Right atrium auricular region (tissue), 2 donors: Measurements from ENCODE around the gene SNED1. TPM values are rescaled to one million over a fixed set of nuclear protein-coding genes. Genes with fewer than 3 reads are reported as not detected.
A peak's percentile ranks its signal among the peaks of the same experiment; 100 is the strongest.

Experiments used
- DNase-seq: peaks from one replicate; pipeline ENCODE4 v3.0.0-alpha.2; 2019; ENCODE audit warnings: low spot score
- H3K27ac ChIP-seq, 2 donors: fragments of 200-600 bp; sonication (generic); 1 replicate in 1 of 2; 2 replicates in 1 of 2; pipeline ENCODE4 v1.5.1; 2016 to 2019
- H3K27me3 ChIP-seq, 2 donors: fragments of 200-600 bp; sonication (generic); one replicate each; pipeline versions ENCODE4 v1.5.1 to v1.6.0; 2017 to 2019
- H3K36me3 ChIP-seq: fragments of 200-600 bp; sonication (generic); one replicate; pipeline ENCODE4 v1.5.1; 2016
- H3K4me1 ChIP-seq, 2 donors: fragments of 200-600 bp; sonication (generic); one replicate each; pipeline versions ENCODE4 v1.5.1 to v1.6.0; 2017 to 2019
- H3K4me3 ChIP-seq, 2 donors: fragments of 200-600 bp; sonication (generic); 1 replicate in 1 of 2; 2 replicates in 1 of 2; pipeline ENCODE4 v1.5.1; 2017 to 2019; ENCODE audit warnings: mild to moderate bottlenecking in 1 of 2, moderate library complexity in 1 of 2
- H3K9me3 ChIP-seq, 2 donors: fragments of 200-600 bp; sonication (generic); one replicate each; pipeline ENCODE4 v1.5.1; 2019
- total RNA-seq, 2 donors: library from RNA; depleted of rRNA; stranded (reverse); fragments of >200 nt; gene quantifications; one replicate each; pipeline ENCODE4 v1.1.0, GENCODE V29; 2016
- TF ChIP-seq, protein P1 (sequence below), 2 donors: fragments of 200-600 bp; sonication (generic); IDR thresholded peaks; one replicate each; pipeline ENCODE4 v1.5.1; 2019; ENCODE audit warnings: antibody characterized with exemption in 2 of 2

SNED1 gene
- total RNA-seq, 2 donors from 2014 or later, result 9.9 to 16.4 TPM

- no peak overlapping the region for H3K27ac ChIP-seq
- no peaks in the 10 kb centered on the region for H3K27me3 ChIP-seq
- H3K36me3 ChIP-seq, result no peaks in the 10 kb centered on the region
- H3K9me3 ChIP-seq, result no peaks in the 10 kb centered on the region
- peak; percentile 56 for DNase-seq
- no peak overlapping the region for H3K4me3 ChIP-seq
- H3K4me1 ChIP-seq, result peaks cover 0 to 23% of the 10 kb centered on the region in 2 donors
- TF ChIP-seq, protein P1, sequence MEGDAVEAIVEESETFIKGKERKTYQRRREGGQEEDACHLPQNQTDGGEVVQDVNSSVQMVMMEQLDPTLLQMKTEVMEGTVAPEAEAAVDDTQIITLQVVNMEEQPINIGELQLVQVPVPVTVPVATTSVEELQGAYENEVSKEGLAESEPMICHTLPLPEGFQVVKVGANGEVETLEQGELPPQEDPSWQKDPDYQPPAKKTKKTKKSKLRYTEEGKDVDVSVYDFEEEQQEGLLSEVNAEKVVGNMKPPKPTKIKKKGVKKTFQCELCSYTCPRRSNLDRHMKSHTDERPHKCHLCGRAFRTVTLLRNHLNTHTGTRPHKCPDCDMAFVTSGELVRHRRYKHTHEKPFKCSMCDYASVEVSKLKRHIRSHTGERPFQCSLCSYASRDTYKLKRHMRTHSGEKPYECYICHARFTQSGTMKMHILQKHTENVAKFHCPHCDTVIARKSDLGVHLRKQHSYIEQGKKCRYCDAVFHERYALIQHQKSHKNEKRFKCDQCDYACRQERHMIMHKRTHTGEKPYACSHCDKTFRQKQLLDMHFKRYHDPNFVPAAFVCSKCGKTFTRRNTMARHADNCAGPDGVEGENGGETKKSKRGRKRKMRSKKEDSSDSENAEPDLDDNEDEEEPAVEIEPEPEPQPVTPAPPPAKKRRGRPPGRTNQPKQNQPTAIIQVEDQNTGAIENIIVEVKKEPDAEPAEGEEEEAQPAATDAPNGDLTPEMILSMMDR (IDR thresholded peaks at IDR 0.05), result no peak
These were observed 42.1 kb upstream of the SNED1 start for GRCh38 chr2:240956171-240956934.

- peak overlapping the region in 1 of 2 donors; percentile 47 for H3K27ac ChIP-seq
- TF ChIP-seq, protein P1 (IDR thresholded peaks at IDR 0.05), result no peak
- H3K4me1 ChIP-seq, result peaks cover 0 to 26% of the 10 kb centered on the region in 2 donors
- H3K36me3 ChIP-seq, result no peaks in the 10 kb centered on the region
- no peaks in the 10 kb centered on the region for H3K9me3 ChIP-seq
- DNase-seq, result peak; percentile 34
- no peaks in the 10 kb centered on the region for H3K27me3 ChIP-seq
- no peak overlapping the region for H3K4me3 ChIP-seq
These were observed 41.3 kb upstream of the SNED1 start for GRCh38 chr2:240956935-240957655.

DNA sequence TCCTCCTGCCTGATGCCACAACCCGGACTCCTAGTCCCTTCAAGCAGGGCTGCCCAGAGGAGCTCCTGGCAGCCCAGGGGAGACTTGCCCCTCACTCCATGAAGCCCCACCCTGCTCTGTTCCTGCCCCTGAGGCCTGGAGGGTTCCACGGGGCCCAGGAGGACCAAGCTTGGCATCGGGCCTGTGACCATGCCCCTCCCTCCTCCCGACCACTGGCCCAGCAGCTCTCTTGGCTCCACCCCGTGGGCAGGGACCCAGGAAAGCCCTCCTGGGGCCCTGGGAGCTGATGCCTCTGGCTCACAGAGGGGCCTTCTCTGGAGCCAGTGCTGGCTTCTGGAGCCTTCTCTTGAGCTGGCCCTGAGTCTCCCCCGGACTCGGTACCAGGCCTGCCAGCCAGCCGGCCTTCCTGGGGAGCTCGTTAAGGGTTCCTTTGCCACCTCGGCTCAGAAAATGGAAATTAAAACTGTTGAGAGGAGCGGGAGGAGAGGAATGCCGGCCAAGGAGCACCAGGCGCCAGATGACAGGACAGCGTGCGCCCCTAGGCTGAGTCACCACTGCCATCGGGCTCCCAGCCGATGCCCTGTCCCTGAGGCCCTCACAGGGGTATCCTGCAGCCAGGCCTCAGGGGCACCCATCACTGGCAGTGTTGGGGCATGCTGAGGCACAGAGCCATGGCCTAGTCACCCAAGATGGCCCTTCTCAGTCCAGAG is 40.6 kb upstream of the SNED1 start:
- peaks cover 0 to 32% of the 10 kb centered on the region in 2 donors for H3K4me1 ChIP-seq
- H3K27me3 ChIP-seq, result no peaks in the 10 kb centered on the region
- TF ChIP-seq, protein P1 (IDR thresholded peaks at IDR 0.05), result no peak
- no peaks in the 10 kb centered on the region for H3K36me3 ChIP-seq
- H3K27ac ChIP-seq, result peak overlapping the region; percentile 21 to 47
- DNase-seq, result peak; percentile 61
- H3K9me3 ChIP-seq, result no peaks in the 10 kb centered on the region
- no peak overlapping the region for H3K4me3 ChIP-seq

GRCh38 chr2:240958366-240959213 is 39.8 kb upstream of the SNED1 start:
- Histone ChIP-seq H3K27me3 (no peaks in the 10 kb centered on the region), H3K4me1 (peaks cover 0 to 32% of the 10 kb centered on the region in 2 donors), H3K36me3 (no peaks in the 10 kb centered on the region), H3K4me3 (no peak overlapping the region), H3K9me3 (no peaks in the 10 kb centered on the region), H3K27ac (peak overlapping the region; percentile 21 to 47)
- TF ChIP-seq, protein P1 (IDR thresholded peaks at IDR 0.05), result no peak
- DNase-seq, result peak; percentile 52
